HG03565 (cell line): ENCODE data around the gene CAPN11.

ENCODE experiments used
- ATAC-seq: cut with Tn5 transposase; IDR thresholded peaks from one replicate; pipeline ENCODE4 v1.9.1; 2021; ENCODE audit warnings: mild to moderate bottlenecking, moderate library complexity; ENCODE audit not compliant: unreplicated experiment

The CAPN11 gene

GRCh38 chr6:44152533-44152932 is 6.1 kb upstream of the CAPN11 start:
- ATAC-seq = no peak

DNA sequence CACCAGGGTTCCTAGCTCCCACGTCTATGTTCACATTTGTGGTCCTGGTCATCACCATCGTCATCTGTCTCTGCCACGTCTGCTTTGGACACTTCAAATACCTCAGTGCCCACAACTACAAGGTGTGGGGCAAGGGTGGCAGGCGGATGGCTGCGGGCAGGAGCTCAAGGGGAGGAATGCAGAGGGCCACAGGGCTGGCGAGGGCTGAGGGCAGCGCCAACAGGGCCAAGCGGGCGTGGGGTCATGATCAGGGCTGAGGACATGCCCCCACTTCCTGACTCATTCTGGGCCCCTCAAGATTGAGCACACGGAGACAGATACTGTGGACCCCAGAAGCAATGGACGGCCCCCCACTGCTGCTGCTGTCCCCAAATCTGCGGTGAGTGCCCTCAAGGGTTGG is 4.6 kb upstream of the CAPN11 start:
- no peak for ATAC-seq

GRCh38 chr6:44156494-44157151 is 2.0 kb upstream of the CAPN11 start:
- ATAC-seq = no peak

- ATAC-seq = no peak
Measured at GRCh38 chr6:44157152-44157521, 1.5 kb upstream of the CAPN11 start.

DNA sequence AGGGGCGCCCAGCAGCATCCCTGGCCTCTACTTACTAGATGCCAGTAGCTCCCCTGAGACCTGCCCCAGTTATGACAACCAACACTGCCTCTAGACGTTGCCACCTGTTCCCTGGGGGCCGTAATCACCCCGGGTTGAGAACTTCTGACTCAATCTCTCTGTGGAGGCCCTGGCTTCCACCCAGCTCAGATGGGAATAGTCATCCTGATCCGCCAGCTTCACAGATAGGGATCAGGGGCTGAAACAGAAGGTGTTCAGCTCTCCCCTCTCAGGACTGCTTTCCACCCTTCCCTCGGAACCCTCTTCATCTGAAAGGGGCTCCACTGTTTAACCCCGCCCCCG is 3.3 kb downstream of the CAPN11 start:
- no peak for ATAC-seq

- ATAC-seq = no peak
Measured at GRCh38 chr6:44162876-44163625, 4.4 kb downstream of the CAPN11 start.

- no peak for ATAC-seq
Measured at GRCh38 chr6:44166116-44166515, 7.5 kb downstream of the CAPN11 start.

GRCh38 chr6:44166591-44167184 is 8.1 kb downstream of the CAPN11 start:
- ATAC-seq = no peak

DNA sequence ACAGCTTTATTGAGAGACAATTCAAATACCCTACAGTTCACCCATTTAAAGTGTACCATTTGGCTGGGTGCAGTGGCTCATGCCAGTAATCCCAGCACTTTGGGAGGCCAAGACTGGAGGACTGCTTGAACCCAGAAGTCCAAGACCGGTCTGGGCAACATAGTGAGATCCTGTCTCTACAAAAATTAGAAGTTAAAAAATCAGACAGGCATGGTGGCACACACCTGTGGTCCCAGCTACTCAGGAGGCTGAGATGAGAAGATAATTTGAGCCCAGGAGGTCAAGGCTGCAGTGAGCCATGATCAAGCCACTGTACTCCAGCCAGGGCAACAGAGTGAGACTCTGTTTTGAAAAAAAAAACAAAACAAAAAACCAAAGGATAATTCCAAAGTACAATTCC is 8.9 kb downstream of the CAPN11 start:
- ATAC-seq = no peak

- ATAC-seq = no peak
Measured at GRCh38 chr6:44169154-44169553, 10.5 kb downstream of the CAPN11 start.

DNA sequence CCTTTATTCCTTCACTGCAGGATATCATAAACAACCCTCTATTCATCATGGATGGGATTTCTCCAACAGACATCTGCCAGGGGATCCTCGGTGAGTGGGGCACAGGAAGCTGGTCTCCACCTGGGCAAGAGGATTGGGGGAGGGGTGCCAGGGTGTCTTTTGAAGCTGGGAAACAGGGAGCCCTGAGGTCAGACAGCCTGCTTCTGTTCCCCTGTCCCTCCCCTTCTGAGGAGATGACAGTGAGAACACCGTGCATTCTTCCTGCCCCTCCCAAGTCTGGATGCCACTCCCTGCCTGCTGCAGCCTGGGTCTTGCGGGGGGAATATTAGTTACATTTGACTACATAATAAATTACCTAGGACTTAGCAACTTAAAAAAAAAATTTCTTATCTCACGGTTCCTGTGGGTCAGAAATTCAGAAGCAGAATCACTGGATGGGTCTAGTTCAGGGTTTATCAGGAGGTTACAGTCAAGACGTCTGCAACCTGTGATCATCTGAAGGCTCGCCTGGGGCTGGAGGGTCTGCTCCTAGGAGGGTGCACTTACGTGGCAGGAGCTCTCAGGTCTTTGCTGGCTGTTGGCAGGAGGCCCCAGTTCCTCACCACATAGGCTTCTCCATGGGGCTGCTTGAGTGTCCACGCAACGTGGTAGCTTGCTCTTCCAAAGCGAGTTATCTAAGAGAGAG is 11.4 kb downstream of the CAPN11 start:
- no peak for ATAC-seq

GRCh38 chr6:44171899-44172546 is 13.4 kb downstream of the CAPN11 start:
- no peak for ATAC-seq

DNA sequence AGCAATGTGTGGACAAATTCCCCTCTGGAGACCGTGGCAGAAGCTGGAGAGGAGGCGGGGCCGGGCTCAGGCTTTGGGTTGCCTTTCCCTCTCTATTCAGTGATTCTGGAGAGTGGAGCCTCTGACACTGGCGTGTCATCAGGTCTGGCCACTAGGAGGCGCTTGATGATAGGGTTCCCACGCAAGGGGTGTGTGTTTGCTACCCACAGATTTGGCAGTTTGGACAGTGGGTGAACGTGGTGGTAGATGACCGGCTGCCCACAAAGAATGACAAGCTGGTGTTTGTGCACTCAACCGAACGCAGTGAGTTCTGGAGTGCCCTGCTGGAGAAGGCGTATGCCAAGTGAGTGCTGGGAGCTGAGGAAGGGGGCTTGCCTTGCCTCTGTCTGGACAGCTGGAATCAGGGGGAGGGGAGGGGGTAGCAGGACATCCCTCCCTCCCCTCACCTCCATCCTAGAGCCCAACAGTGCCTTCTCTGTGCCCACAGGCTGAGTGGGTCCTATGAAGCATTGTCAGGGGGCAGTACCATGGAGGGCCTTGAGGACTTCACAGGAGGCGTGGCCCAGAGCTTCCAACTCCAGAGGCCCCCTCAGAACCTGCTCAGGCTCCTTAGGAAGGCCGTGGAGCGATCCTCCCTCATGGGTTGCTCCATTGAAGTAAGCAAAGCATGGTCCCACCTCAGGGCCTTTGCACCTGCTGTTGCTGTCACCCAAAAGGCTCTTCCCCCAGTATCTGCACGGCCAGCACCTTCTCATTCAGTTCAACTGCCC is 14.3 kb downstream of the CAPN11 start:
- ATAC-seq = peak; percentile 50

DNA sequence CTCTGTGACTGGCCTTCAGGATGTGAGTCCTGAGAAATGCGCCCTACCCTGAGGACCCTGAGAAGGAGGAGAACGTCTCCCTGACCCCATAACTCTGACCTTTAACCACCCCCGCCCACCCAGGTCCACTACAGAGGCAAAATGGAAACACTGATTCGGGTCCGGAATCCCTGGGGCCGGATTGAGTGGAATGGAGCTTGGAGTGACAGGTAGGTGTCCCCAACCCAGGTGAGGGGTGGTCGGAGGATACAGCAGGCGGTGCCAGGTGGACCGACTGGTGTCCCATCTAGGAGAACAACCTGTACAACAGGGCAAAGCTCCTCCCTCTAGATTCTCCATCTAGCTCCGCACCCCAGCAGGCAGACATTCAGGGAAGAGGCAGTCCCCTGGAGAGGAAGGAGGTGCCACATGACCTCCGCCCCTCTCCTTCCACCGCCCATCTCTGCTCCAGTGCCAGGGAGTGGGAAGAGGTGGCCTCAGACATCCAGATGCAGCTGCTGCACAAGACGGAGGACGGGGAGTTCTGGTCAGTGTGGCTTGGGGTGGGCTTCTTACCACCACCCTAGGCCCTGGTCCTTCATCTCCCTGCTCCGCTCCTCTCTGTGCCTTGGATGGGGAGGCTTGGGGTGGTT is 17.6 kb downstream of the CAPN11 start:
- ATAC-seq = no peak

GRCh38 chr6:44176762-44177509 is 18.3 kb downstream of the CAPN11 start:
- no peak for ATAC-seq

- no peak for ATAC-seq
Measured at GRCh38 chr6:44177691-44178423, 19.2 kb downstream of the CAPN11 start.

DNA sequence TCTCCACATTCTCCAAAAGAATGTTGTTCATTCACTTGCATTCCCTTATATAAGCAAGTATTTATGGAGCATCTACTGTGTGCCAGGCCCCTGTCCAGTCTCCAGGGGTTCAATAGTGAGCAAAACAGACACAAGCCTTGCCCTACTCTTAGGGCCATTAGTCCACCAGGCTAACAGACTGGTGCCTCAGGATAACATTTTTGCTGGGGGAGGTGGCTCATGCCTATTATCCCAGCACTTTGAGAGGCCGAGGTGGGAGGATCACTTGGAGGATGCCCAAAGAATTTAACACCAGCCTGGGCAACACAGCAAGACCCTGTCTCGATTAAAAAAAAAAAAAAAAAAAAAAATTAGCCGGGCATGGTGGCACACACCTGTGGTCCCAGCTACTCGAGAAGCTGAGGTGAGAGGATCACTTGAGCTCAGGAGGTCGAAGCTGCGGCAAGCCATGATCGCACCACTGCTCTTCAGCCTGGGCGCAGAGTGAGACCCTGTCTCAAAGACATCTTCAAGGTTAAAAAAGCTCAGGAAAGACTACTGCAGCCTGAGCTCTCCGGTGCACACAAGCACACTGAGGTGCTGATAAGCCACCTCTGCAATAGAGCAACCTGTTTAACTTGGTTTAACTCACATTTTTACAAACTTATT is 19.9 kb downstream of the CAPN11 start:
- no peak for ATAC-seq

DNA sequence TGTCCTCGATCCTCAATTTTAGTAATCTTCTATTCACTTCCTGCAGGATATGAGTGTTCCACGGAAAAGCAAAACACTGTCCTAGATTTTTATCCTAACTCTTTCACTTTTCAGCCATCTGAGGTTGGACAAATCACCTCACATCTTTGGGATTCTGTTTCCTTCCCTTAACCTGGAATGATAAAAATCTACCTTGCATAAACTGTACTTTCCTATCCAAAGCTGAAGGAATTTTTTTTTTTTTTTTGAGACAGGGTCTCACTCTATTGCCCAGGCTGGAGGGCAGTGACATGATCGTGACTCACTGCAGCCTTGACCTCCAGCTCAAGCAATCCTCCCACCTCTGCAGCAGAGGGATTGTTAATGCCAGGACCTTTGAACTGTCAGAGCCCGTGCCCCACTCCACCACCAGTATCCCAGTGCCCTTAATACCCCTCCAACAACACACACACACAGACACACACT is 20.5 kb downstream of the CAPN11 start:
- no peak for ATAC-seq
